Measurements from ENCODE around the gene DOC2A.
"Not testable (repeated sequence)": the region's sequence is repeated elsewhere in the genome, so short reads cannot be mapped to it uniquely, and the experiment has no call there.

The DOC2A gene

DNA sequence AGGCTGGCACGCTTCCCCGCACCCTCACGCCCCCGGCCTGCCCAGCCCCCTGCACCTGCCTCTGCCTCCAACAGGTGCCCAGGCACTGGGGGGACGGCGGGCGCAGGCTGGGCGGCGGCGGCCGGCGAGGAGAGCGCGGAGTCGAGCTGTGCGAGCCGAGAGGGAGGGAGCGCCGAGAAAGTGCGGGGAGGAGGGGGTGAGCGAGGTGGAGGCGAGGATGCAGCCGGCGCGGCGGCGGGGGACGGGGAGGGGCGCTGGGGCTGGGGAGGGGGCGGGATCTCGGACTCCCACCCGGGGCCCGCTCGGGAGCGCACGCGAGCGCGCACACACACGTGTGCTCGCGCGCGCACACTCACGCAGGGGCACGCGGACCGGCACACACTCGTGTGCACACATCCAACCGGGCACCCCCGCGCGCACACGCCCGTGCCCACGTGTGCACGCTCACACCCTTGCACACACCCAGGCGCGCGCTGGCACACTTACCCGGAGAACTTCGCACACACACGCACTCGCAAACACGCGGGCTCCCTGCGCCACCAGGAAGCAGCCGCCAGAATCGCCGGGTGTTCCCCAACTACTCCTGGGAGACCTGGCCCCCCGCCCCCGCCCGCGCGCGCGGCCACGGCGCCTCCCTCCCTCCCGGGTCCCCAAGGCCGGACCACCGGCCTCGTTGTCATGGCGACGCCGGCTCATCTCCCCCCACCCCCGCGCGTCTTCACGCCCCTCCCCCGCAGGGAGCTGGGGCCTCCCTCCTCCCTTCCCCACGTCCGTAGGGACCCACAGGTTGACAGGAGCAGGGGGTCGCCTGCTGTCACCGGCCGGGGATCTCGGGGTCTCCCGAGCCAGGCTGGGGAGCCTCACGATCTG lies at the start of gene DOC2A:
DOC2A (minus strand) TSS at position 184 of the 870 bp plus-strand sequence. CDS start 805 bp downstream, outside the sequence.
- DNase-seq = no peak

DNA sequence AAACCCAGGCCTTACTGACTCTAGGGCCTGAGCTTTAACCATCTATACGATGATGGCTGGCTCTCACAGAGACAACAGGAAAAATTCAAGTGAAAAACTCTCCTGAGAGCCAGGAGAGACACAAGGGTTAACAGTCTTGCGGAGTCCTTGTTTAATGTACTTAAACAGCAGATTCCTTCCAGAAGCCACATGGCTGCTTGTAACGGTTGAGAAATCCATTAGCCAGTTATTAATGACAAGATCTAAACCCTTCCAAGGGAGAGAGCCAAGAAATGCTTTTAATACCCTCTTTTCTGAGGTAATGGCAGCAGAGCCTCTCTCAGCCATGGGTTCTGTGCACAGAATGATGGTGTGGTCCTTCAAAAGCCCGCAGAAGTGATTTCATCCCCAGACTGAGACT lies 49.5 kb upstream of the DOC2A start:
- no peak for DNase-seq

DNA sequence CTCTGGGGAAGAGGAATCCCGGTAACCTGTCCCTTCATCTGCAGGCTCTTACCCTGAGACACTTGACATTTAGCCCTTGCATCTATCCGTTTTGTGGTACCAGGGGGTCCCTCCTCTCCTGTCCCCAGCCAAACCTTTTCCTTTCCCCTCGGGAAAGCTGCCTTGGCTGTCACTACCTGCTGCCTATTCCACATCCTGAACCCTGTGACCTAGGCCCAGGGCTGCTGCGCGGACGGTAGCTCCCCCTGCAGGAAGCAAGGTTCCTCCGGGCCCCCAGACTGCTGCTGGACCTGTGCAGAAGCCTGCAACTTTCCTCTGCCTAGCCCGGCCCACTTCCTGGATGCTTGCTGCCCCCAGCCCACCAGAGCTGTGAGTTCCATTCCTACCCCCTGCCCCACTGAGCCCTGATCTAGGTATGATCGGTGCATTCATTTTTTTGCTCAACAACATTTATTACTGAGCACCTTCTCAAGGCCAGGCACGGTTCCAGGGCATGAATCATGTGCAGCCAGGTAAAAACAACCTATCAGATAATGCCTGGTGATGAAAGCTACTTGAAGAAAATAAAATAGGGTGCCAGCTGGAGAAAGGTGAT lies 44.2 kb upstream of the DOC2A start:
- DNase-seq = no peak

DNA sequence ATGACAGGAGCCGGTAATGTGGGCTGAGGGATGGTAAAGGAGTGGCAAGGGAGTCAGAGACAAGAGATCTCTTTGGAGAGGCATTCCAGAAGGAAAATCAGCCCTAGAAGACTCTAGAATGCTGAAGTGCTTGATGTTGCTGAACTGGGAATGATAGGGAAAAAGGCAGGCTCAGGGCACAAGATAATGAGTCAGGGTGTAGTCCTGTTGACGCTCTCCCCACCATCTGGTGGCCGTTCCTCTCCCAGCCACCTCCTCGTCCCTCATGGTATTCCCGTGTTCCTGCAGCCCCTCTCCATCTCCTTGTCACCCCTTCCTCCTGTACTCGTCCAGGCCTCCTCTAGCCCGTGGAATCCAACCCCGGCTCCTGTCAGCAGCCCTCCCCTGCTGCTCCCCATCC lies 43.6 kb upstream of the DOC2A start:
- no peak for DNase-seq

DNA sequence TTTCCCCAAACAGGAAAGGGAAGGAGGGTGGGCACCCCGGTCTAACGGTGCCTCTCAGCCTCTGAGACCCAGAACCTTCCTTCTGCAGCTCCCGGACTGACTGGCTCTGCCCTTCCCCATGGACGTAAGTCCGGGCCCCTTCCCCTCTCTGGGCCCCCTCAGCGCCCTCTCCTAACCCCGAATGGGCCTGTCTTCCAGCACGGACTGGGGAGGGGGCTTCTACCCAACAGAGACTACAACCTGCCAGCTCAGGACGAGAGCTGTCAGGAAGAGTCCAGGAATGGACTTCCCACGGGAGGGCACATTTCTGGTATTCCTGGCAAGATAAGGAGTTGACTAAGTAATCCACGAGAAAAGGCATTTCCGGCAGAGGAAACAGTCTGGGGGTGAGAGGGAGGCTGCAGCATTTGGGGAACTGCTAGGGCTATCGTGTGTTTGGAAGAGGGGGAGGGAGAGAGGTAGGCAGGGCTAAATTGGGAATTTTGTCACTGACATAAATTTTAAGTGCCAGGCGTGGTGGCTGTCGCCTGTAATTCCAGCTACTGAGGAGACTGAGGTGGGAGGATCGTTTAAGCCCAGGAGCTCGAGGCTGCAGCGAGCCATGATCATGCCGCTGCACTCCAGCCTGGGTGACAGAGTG lies 42.7 kb upstream of the DOC2A start:
- DNase-seq = no peak

DNA sequence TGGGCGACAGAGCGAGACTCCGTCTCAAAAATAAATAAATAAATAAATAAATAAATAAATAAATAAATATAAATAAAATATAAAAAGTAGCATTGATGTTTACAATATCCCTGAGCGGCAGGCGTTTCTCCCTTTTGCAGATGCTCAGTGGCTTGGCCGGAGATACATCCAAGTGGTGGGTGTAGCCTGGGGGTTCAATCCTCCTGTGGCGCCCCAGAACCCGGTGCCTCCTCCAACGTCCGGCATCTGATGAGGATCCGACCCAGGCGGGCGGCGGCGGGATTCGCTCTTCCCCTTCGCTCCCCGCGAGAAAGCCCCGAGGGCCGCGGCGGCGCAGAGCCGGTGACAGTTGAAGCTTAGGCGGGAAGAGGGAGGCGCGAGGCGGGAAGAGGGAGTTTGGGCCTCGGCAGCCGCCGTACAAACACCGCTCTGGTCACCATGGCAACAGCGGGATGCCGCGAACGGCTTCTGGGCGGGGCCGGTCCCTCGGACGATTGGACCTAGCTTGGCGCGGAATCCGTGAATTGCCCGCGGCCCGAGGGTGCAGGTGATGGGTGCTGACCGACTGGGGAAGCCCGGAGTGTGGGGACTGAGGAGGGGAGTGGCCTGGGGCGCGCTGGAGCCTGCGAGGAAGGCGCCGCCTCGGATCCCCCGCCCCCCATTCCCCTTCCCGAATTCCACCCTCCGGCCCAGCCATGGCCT lies 42.0 kb upstream of the DOC2A start:
- DNase-seq = peak; percentile 84

DNA sequence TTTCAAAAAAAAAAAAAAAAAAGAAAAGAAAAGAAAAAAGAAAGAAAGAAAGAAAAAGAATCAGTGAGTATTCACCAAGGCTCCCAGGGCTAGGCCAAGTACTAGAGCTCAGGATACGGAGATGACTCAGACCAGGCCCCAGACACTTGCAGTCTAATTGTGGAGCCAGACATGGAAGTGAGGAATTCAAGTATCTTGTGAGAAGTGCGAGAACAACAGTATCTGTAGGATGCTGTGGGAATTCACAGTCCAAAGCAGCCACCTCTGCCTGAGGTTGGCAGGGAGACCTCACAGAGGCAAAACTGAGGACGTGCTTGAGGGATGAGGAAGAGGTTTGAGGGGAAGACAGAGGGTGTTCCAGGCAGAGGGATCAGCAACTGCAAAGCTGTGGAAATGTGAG lies 40.7 kb upstream of the DOC2A start:
- no peak for DNase-seq

DNA sequence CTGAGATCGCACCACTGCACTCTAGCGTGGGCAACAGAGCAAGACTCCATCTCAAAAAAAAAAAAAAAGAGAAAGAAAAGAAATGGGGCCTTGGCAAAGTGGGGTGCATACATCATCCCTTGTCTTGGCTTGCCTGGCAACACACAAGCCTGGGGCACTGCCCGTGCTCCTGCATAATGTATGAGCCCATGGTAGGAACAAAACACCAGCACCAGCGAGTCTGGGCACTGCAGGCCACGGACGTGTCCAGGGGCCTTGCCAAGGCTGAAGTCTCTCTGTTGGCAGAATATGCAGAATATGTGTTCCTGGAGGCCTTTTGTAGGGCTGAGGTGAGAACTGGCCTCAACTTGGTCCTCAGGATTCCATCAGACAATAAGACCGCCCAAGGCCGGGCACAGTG lies 39.0 kb upstream of the DOC2A start:
- DNase-seq = no peak

DNA sequence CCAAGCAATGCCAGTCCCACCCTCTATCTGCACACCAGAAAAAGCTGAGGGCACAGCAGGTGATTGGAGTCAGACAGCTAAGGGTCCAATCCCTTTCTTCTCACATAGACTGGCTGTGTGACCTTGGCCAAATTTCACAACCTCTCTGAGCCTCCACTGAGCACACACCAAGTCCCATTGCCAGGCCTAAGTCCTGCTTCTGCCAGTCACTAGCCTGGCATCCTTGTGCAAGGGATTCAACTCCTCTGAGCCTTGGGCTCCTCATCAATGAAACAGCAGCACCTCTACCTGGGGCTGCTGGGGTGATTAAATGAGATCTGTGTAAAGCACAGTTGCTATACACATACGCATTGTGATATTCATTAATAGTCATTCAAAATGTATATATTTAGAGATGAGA lies 35.8 kb upstream of the DOC2A start:
- no peak for DNase-seq

DNA sequence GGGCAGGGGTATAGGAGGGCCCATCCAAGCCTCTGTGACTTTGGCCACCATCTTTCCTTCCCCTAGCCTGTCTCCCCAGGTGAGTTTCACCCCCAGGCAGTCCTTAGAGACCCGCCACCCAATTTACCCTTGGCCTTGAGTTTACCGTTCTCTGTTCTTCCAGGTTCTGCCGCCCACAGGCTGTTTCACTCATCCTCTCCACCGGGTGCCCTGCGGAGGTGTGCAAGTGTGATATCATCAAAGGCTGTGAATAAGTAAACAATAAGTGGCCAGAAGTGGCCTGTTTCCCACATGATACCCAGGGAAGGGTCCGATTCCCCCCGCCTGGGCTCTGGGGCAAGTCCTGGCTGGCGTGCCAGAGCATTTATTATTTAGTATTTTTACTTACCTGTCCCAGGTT lies 35.4 kb upstream of the DOC2A start:
- DNase-seq = no peak

DNA sequence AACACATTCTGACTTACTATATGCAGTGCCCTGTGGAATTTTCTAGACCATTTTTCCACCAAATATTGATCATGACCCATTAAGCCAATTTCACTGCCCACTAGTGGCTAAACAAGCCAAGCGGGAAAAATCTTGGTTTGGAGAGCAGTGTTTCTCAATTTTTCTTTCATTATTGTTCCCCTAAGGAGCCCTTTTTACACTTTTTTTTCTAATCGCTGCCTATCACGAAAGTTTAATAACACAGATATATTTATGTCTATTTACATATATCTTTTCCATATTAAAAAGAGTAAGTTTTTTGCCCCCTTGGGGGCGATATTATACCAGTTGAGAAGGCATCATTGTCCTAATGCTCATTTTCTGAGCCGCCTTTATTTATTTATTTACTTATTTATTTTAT lies 31.0 kb upstream of the DOC2A start:
- no peak for DNase-seq

DNA sequence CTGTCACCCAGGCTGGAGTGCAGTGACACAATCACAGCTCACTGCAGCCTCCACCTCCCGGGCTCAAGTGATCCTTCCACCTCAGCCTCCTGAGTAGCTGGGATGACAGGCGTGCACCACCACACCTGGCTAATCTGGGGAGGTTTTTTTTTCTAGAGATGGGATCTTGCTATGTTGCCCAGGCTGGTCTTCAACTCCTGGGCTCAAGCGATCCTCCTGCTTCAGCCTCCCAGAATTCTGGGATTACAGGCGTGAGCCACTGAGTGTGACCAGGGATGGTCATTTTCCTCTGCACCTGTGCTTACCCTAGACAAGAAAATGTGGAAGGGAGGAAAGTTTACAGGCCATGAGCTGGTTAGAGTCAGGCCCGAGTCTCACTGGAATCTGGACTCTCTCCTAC lies 29.9 kb upstream of the DOC2A start:
- not testable (repeated sequence) for DNase-seq

DNA sequence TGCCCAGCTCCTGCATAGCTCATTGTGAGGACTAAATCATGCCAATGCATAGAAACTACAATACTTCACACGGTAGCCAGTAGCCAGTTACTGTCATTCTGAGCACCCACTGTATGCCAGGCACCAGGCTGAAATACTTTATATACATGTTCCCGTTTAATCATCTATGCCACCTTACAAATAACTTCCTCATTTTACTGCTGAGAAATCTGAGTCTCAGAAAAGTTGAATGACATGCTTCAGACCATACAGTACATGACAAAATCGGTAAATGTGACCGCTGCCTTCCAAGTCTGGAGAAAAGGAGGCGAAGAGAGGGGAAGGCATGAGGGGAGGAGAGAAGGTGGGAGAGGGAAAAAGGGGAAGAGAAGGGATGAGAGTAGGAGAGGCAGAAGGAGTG lies 29.4 kb upstream of the DOC2A start:
- DNase-seq = no peak

DNA sequence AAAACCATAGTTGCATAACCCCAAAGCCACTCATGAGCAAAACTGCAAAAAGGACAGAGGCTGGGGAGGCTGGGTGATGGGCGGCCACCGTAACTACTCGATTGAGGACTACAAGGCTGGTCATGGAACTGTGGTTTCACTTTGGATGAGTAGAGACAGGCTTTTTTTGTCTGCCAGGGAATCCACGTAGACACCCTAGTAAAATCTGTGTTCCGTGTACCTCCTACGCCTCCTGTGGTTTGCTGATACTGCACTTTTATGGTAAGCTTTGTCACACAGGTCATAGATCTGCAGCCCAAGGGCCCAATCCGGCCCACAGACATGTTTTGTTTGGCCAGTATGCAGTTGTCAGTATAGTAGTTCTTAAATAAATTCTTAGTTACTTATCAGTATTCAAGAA lies 22.4 kb upstream of the DOC2A start:
- DNase-seq = no peak

DNA sequence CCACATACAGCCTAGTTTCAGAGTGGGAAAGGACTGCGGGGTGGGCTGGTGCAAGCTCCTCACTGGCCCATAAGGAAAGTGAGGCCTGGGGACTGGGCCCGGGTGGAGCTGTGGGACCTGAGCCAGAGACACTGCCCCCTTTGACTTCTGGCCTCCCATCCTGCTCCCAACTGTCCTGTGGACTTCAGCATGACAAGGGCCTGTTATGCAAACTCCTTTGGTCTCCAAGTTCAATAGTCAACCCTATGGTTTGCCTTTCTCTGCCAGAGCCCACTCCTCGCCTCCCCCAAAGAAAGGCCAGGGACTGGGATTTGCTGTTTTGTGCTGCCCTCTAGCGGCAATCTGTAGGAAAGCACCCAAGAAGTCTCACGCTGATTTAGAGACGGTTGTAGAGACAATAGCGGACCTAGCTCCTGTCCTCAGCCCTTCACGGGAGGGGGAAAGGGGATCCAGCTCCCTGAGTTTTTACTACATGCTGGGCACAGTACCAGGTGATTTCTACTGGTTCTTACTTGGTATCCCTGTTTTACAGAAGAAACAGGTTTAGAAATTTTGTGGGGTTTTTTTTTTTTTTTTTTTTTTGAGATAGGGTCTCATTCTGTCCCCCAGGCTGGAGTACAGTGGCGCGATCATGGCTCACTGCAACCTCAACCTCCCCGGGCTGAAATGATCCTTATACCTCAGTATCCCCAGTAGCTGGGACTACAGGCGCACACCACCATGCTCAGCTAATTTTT lies 21.4 kb upstream of the DOC2A start:
- peak; percentile 20 for DNase-seq

DNA sequence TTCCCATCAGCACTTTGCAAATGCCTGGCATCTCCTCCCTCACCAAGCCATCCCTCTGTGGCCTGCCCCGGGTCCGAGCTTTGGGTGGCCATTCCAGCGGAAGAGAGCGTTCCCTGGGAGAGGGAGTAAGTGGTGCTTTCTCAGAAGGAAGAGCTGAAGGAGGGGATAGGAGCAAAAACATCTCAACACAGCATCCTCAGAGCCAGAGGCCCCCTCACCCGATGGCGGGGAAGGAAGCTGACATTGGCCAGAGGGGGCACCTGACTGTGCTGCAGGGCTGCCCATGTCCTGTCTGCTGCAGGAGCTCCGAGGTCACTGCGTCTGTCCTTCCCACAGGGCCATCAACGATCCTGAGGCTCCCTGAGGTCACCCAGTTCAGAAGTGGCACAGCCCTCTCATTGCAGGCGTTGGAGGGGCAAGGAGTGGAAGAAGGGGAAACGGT lies 20.7 kb upstream of the DOC2A start:
- DNase-seq = no peak

DNA sequence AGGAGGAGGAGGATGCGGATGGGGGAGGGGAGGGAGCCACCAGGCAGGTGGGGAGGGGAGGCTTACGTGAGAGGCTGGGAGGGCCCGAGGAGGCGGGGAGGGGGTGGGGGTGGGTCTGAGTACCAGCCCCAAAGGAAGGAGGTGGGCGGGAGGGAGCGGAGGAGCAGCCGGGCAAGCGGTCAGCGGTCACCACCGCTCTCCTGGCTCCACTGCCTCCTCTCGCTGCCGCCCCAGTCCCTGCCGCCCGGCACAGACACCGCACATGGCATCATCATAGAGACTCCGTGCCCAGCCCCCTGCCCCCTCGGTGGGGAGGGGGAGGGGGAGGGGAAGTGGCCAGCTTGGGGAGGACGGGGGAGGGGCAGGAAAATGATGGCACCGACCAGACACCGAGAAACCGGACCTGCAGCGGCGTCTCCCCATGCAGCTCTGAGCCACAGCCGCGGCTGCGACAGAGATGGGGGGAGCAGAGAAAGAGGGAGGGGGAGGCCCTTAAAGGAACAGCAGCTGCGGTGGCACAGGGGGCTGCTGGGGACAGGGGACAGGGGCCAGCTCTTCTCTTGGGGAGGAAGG lies 20.1 kb upstream of the DOC2A start, which contains the start of gene TLCD3B:
TLCD3B (minus strand) TSS at position 431 of the 573 bp plus-strand sequence. CDS start 744 bp downstream, outside the sequence.
- no peak for DNase-seq

DNA sequence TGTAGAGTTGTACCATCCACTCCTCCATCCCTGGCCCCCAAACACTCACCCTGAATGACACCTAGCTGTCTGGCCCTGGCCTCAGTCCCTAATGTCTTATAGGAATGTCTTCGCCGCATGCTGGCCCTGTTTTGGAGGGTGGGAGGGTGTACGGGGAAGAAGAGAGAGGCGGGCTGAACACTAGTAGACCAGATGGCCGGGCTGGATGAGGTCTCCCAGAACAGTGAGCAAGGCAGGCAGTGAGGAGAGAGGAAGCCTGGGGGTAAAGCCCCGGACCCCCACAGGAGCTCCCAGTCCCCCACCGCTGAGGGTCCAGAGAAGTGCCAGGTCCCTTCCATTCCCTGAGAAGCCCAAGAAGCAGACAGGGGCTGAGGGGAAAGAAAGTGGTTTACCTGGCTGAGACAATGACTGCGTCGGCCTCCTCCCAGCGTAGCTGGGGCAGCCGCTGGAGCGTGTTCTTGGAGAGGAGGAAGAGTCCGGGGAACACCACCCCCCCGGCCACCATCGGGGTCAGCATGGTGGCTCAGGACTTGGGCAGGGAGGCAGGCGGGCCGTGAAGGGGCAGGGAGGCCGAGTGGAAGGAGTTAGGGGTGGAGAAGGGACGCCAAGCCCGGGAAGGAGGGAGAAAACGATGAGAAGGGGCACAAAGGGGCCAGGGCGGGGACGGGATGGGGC lies 19.3 kb upstream of the DOC2A start:
- no peak for DNase-seq

DNA sequence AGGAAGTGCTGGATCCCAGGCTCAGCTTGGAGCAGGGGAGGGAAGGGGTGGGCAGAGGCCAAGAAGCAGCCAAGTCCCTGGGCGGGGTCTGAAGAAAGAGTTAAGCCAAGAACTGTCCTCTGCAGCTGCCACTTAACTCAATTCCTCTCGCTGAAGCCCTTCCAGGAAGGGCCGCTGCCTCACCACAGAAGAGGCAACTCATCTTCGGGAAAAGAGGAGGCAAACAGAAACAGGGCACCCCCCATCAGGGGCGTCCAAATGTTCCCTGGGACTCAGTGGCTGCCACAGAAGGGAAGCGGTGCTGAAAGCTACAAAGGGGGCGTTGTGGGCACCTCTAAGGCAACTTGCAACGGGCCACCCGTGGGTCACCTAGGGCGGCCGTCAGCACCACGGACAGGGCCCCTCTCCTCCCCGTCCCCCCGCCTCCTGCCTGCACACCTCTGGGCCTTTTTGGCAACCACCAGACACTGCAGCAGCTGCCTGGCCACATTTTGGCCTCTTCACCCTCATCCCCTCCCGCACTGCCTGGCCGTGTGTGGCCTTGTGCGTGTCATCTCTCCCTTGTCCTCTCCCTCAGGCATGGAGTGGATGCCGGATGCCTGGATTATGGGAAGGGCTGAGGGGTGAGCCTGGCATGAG lies 17.7 kb upstream of the DOC2A start:
- DNase-seq = no peak

DNA sequence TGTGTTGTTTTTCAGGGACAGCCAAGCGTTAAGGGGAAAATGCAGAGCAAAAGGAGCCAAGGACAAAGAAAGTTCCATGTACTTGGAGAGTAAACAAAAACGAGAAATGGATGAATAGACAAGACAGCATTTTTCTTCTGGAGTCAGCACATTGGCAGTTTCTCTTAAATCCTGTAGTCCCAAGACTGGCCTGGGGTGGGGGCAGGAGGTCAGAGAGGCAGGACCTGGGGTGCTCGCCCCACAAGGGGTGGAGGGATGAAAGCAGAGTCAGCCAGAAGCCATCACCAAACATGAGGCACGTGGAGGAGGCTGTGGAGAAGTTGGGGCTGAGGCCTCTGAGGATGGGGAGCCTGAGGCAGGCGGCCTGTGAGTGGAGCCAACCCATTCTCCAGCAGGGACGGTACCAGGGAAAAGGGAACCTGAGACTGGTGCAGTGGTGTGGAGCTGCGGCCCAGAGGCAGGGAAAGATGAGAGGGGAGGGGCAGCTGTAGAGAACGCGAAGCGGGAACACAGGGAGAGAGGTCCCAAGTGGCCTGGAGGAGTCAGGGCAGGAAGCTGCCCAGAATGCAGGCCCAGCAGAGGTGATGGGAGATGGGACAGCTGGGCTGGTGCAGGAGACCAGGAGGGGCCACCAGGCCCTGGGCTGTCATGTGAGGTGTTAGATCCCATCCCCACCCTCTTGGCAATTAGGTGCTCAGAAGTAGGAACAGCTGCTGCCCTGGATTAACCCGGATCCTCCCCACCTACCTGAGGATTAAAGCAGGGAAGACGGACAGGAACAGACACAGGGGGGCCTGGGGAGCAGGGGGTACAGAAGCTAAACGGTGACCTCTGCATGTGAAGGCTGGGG lies 17.0 kb upstream of the DOC2A start:
- no peak for DNase-seq
